CD4-positive, alpha-beta memory T cell (primary cell): ENCODE data around the gene ZNF691. TPM values are rescaled to one million over a fixed set of nuclear protein-coding genes. Genes with fewer than 3 reads are reported as not detected.

Experiments used
- CTCF ChIA-PET: fragments of 350-600 bp; sonication (Branson Sonifier 250); formaldehyde crosslinking; loops from one replicate; lab custom pipeline; 2021; ENCODE audit warnings: inconsistent platforms; ENCODE audit not compliant: partially characterized antibody; lab: Charles Lee
- POLR2A ChIA-PET: fragments of 350-600 bp; sonication (Branson Sonifier 250); formaldehyde crosslinking; loops from one replicate; lab custom pipeline; 2021; ENCODE audit not compliant: partially characterized antibody; lab: Charles Lee
- DNase-seq, 5 donors: peaks; one replicate each; pipeline versions ENCODE4 v3.0.0 to v3.0.0-alpha.2; 2020 to 2022; ENCODE audit warnings: mixed read lengths in 1 of 5
- H3K27ac ChIP-seq: one replicate; pipeline ENCODE4 v1.7.0; 2013; ENCODE audit warnings: low read depth, low read length
- H3K27me3 ChIP-seq: 2 replicates; pipeline ENCODE4 v1.7.0; 2013; ENCODE audit warnings: mild to moderate bottlenecking, low read length, moderate library complexity; ENCODE audit not compliant: insufficient read depth
- H3K36me3 ChIP-seq: 2 replicates; pipeline ENCODE4 v1.7.0; 2013; ENCODE audit warnings: mild to moderate bottlenecking, low read length, moderate library complexity; ENCODE audit not compliant: insufficient read depth
- H3K4me1 ChIP-seq: 2 replicates; pipeline ENCODE4 v1.7.0; 2013; ENCODE audit warnings: mild to moderate bottlenecking, low read length, moderate library complexity; ENCODE audit not compliant: insufficient read depth
- H3K4me3 ChIP-seq, 2 donors: one replicate each; pipeline ENCODE4 v1.7.0; 2013; ENCODE audit warnings: low read length in 2 of 2, mild to moderate bottlenecking in 1 of 2
- H3K9me3 ChIP-seq, 2 donors: one replicate each; pipeline ENCODE4 v1.7.0; 2013; ENCODE audit warnings: low read length in 2 of 2, control low read depth in 1 of 2; ENCODE audit not compliant: control insufficient read depth in 1 of 2
- H3K27ac Mint-ChIP-seq, 7 donors: one replicate each; pipeline ENCODE4 v1.8.0; 2020 to 2021; ENCODE audit warnings: mixed read lengths in 7 of 7, mild to moderate bottlenecking in 6 of 7, inconsistent platforms in 3 of 7, moderate library complexity in 3 of 7
- H3K27me3 Mint-ChIP-seq, 2 donors: one replicate each; pipeline ENCODE4 v1.8.0; 2020 to 2021; ENCODE audit warnings: mixed read lengths in 2 of 2
- H3K36me3 Mint-ChIP-seq, 2 donors: one replicate each; pipeline ENCODE4 v1.8.0; 2020 to 2021; ENCODE audit warnings: mixed read lengths in 2 of 2, inconsistent platforms in 1 of 2, mild to moderate bottlenecking in 1 of 2
- H3K4me1 Mint-ChIP-seq, 4 donors: one replicate each; pipeline ENCODE4 v1.8.0; 2020 to 2021; ENCODE audit warnings: mixed read lengths in 4 of 4, mild to moderate bottlenecking in 1 of 4
- H3K4me3 Mint-ChIP-seq, 8 donors: one replicate each; pipeline ENCODE4 v1.8.0; 2020 to 2021; ENCODE audit warnings: mixed read lengths in 8 of 8, mild to moderate bottlenecking in 7 of 8, moderate library complexity in 6 of 8, inconsistent platforms in 3 of 8
- H3K9me3 Mint-ChIP-seq, 8 donors: one replicate each; pipeline ENCODE4 v1.8.0; 2020 to 2021; ENCODE audit warnings: mixed read lengths in 8 of 8, mild to moderate bottlenecking in 5 of 8, inconsistent platforms in 3 of 8, moderate library complexity in 1 of 8
- intact Hi-C: fragments of 100-400 bp; cut with micrococcal nuclease; formaldehyde crosslinking; loops from one replicate; pipeline ENCODE4 v1.15.1; 2023
- polyA plus RNA-seq, 2 donors: library from polyadenylated mRNA; unstranded; fragments of 300-500 nt; fragmentation: Illumina TruSeq; gene quantifications; one replicate each; pipeline ENCODE4 v1.2.3, GENCODE V29; 2021
- total RNA-seq, 2 experiments: library from RNA; stranded (reverse); gene quantifications; one replicate each; pipeline ENCODE4 v1.2.3, GENCODE V29; 2021

Gene ZNF691
- total and polyA plus RNA-seq, 4 experiments from 2014 or later: 8.6 to 18.8 (median 13.6) TPM

DNA sequence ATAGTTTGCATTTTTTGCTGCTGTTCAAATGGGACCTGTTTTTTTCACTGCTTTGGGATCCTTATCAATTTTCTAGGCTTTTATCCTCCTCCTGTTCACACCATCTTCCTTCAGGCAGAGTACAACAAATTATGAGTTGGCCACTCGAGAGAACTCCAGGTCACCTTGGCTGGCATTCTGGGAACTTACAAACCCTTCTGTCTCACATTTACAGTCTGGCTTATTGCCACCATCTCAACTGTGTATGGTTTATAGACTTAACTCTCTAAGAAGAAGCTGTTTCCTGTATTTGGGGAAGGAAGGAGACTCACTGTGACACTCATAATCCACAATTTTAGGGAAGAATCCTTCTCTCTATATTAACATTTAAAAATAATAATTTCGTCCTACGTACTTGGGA is 5.4 kb upstream of the ZNF691 start:
- H3K4me1 ChIP-seq: peaks cover 4% of the 10 kb centered on the region
- H3K27ac ChIP-seq: no peak overlapping the region
- H3K27me3 Mint-ChIP-seq: no peaks in the 10 kb centered on the region
- H3K27me3 ChIP-seq: no peaks in the 10 kb centered on the region
- peaks cover 2 to 20% of the 10 kb centered on the region in 2 donors for H3K36me3 Mint-ChIP-seq
- no peaks in the 10 kb centered on the region for H3K9me3 Mint-ChIP-seq
- no peaks in the 10 kb centered on the region for H3K36me3 ChIP-seq
- CTCF ChIA-PET: no interaction called here
- H3K4me3 ChIP-seq: no peak overlapping the region
- POLR2A ChIA-PET: no interaction called here
- no peak for DNase-seq
- H3K4me1 Mint-ChIP-seq: peaks cover 1 to 4% (median 3%) of the 10 kb centered on the region in 4 donors
- H3K4me3 Mint-ChIP-seq: no peak overlapping the region
- intact Hi-C loops: no loop called here
- no peak overlapping the region for H3K27ac Mint-ChIP-seq
- H3K9me3 ChIP-seq: no peaks in the 10 kb centered on the region

DNA sequence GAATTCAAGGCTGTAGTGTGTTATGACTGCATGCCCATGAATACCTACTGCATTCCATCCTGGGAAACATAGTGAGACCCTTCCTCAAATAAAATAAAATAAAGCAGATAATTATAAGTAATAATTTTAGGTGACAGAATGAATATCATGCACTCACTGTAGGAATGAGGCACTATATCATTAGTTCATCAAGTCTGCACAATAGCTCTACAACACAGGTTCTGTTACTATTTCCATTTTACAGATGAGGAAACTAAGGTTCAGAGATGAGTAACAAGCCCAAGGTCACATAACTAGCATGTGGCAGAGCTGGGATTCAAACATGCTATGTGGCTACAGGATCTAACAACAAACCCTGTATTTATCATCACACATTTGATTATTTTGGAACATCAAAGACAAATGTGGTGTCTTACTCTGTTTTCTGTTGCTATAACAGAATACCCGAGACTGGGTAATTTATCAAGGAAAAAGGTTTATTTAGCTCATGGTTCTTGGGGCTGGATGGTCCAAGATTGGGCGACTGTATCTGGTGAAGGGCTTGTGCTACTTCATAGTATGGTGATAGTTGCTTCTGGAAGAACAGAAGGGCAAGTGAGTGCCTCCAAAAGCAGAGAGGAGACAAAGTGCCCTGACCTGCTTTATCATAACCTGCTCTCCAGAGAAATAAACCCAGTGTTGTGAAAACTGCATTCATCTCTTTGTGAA is 4.8 kb upstream of the ZNF691 start:
- Mint-ChIP-seq H3K4me1 (peaks cover 3 to 9% (median 6%) of the 10 kb centered on the region in 4 donors), H3K9me3 (no peaks in the 10 kb centered on the region), H3K27ac (no peak overlapping the region), H3K4me3 (no peak overlapping the region), H3K27me3 (no peaks in the 10 kb centered on the region), H3K36me3 (peaks cover 7 to 16% of the 10 kb centered on the region in 2 donors)
- peaks cover 4% of the 10 kb centered on the region for H3K4me1 ChIP-seq
- no peak overlapping the region for H3K4me3 ChIP-seq
- H3K9me3 ChIP-seq: no peaks in the 10 kb centered on the region
- DNase-seq: no peak
- H3K27me3 ChIP-seq: no peaks in the 10 kb centered on the region
- ChIA-PET CTCF (no interaction called here), POLR2A (no interaction called here)
- no peak overlapping the region for H3K27ac ChIP-seq
- intact Hi-C loops: no loop called here
- no peaks in the 10 kb centered on the region for H3K36me3 ChIP-seq

DNA sequence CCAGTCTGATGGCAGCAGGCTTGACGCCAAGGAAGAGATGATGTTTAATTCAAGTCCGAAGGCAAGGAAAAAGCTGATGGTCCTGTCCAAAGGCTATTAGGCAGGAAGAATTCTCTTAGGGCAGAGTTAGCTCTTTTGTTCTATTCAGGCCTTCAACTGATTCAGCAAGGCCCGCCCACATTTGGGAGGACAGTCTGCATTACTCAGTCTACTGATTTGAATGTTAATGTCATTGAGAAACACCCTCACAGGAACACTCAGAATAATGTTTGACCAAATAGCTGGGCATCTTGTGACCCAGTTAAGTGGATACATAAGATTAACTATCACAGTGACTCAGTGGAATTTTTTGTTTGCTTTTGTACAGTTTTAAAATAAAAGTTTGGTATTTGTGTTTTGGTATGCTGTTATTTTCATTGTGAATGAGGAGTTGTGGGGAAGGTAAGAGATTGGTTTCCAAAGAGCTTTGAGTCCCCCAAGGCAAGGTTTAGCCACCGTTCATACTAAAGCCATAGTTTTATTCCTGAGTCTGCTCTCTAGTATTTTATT is 1.7 kb upstream of the ZNF691 start:
- H3K27me3 ChIP-seq: no peaks in the 10 kb centered on the region
- H3K36me3 ChIP-seq: peaks cover under 1% of the 10 kb centered on the region
- no peaks in the 10 kb centered on the region for H3K9me3 Mint-ChIP-seq
- no peaks in the 10 kb centered on the region for H3K9me3 ChIP-seq
- ChIA-PET POLR2A (interaction anchor here (0.8 to 6.4 kb wide), 2 partner anchors 78 to 83 kb away, joined by 4 to 58 read pairs; partner anchors contain the start of genes C1orf50 and P3H1), CTCF (interaction anchor here (1.3 kb wide), 1 partner anchor 9 kb away, joined by 3 read pairs; no protein-coding TSS in a partner anchor)
- peaks cover 18% of the 10 kb centered on the region in 2 donors for H3K36me3 Mint-ChIP-seq
- no peak overlapping the region for H3K4me3 Mint-ChIP-seq
- H3K27ac Mint-ChIP-seq: no peak overlapping the region
- H3K4me1 ChIP-seq: peaks cover 23% of the 10 kb centered on the region
- H3K27me3 Mint-ChIP-seq: no peaks in the 10 kb centered on the region
- no peak for DNase-seq
- peaks cover 23 to 34% (median 32%) of the 10 kb centered on the region in 4 donors for H3K4me1 Mint-ChIP-seq
- no peak overlapping the region for H3K4me3 ChIP-seq
- no peak overlapping the region for H3K27ac ChIP-seq
- intact Hi-C loops: loop anchor here (5.0 kb wide), 2 partner anchors 78 to 1482 kb away; partner anchors contain the start of gene FOXO6

DNA sequence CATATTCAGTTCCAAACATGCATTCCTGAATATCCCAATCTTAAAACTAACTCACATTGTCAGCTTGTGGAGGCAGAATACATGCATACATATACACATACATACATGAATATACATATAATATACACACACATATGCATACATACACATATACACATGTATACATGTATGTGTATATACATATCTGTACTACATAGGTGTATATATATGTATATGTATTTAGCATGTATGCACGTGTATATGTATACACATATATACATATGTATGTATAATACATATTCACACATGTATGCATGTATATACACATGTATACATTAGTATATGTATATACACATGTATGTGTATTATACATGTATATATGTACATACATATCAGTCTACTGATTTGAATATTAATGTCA is 1.2 kb upstream of the ZNF691 start:
- intact Hi-C loops: loop anchor here (5.0 kb wide), 2 partner anchors 77 to 1483 kb away; partner anchors contain the start of gene FOXO6
- ChIA-PET CTCF (interaction anchor here (1.1 to 1.5 kb wide), 3 partner anchors 12 to 228 kb away, joined by 4 to 6 read pairs (median 4); no protein-coding TSS in a partner anchor), POLR2A (interaction anchor here (0.8 to 6.4 kb wide), 4 partner anchors 10 to 87 kb away, joined by 4 to 58 read pairs (median 5); partner anchors contain the start of genes C1orf50 and P3H1)
- Mint-ChIP-seq H3K9me3 (peaks cover 0 to 2% (median 0%) of the 10 kb centered on the region in 8 donors), H3K36me3 (peaks cover 21 to 22% of the 10 kb centered on the region in 2 donors), H3K27me3 (no peaks in the 10 kb centered on the region), H3K27ac (no peak overlapping the region), H3K4me1 (peaks cover 27 to 38% (median 35%) of the 10 kb centered on the region in 4 donors), H3K4me3 (no peak overlapping the region)
- no peak for DNase-seq
- Histone ChIP-seq H3K27ac (no peak overlapping the region), H3K9me3 (no peaks in the 10 kb centered on the region), H3K4me1 (peaks cover 23% of the 10 kb centered on the region), H3K4me3 (no peak overlapping the region), H3K36me3 (peaks cover 6% of the 10 kb centered on the region), H3K27me3 (no peaks in the 10 kb centered on the region)

DNA sequence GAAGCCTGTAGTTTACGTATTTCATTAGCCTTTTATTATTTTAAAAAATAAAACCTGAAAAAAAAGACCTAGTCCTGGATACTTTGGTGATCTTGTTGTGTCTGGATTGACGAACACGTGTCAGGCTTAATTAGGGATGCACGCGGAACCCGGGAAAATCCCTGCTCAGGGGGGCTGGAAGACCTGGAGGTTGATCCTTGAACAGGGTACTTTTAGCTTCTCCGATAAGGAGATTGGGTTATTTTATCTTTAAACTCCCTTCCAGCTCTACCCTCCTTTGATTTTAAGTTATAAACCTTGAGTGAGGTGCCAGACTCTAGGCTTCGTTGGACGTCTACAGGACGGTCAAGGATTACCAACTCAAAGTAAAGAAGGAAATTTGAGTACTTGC is 552 bp upstream of the ZNF691 start:
- H3K9me3 ChIP-seq: no peaks in the 10 kb centered on the region
- peak overlapping the region; percentile 72 for H3K27ac ChIP-seq
- peaks cover 6% of the 10 kb centered on the region for H3K36me3 ChIP-seq
- peaks cover 27 to 38% (median 35%) of the 10 kb centered on the region in 4 donors for H3K4me1 Mint-ChIP-seq
- peak overlapping the region; percentile 91 to 98 (median 96) for H3K4me3 Mint-ChIP-seq
- ChIA-PET CTCF (interaction anchor here (0.8 to 3.4 kb wide), 18 partner anchors 10 to 307 kb away, joined by 3 to 27 read pairs (median 3); partner anchors contain the start of genes C1orf50, ERMAP and P3H1), POLR2A (interaction anchor here (0.5 to 6.4 kb wide), 17 partner anchors 10 to 609 kb away, joined by 3 to 58 read pairs (median 4); partner anchors contain the start of genes C1orf50, CCDC30, ERMAP and HYI)
- intact Hi-C loops: loop anchor here (1.0 to 5.0 kb wide), 6 partner anchors 30 to 1484 kb away; partner anchors contain the start of genes C1orf50, CFAP57, EBNA1BP2 and FOXO6
- peak overlapping the region; percentile 59 to 95 (median 86) for H3K27ac Mint-ChIP-seq
- H3K4me3 ChIP-seq: peak overlapping the region; percentile 74 to 84
- DNase-seq: no peak
- H3K9me3 Mint-ChIP-seq: peaks cover 0 to 2% (median 0%) of the 10 kb centered on the region in 8 donors
- H3K27me3 Mint-ChIP-seq: no peaks in the 10 kb centered on the region
- H3K27me3 ChIP-seq: no peaks in the 10 kb centered on the region
- H3K4me1 ChIP-seq: peaks cover 23% of the 10 kb centered on the region
- H3K36me3 Mint-ChIP-seq: peaks cover 25 to 29% of the 10 kb centered on the region in 2 donors

DNA sequence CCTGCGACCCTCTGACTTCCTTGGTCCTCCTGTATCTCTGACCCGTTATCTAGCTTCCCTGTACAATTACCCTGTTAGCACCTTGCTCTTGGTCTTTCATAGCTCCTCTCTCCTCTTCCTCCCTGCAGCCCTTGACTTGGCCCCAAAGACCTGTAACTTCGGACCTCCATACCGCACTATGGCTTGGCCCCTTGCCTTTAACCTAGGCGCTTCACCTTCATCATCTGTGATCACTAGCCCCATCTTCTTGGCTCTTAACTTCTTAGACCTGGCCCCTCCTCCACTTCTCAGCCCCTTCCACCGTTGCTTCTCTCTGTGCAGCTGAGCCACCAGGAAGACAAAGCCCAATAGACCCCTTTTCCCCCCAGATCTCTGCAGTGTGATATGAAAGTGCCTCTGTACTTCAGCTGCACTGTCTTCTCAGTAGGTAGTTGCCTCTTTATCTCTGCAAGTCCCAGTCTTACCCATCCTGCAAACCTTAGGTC is 740 bp downstream of the ZNF691 start:
- peaks cover 0 to 2% (median 0%) of the 10 kb centered on the region in 8 donors for H3K9me3 Mint-ChIP-seq
- Histone ChIP-seq H3K4me3 (peak overlapping the region; percentile 54 to 74), H3K27ac (peak overlapping the region; percentile 72), H3K9me3 (no peaks in the 10 kb centered on the region), H3K27me3 (no peaks in the 10 kb centered on the region), H3K36me3 (peaks cover 6% of the 10 kb centered on the region), H3K4me1 (peaks cover 23% of the 10 kb centered on the region)
- intact Hi-C loops: loop anchor here (2.0 to 5.0 kb wide), 3 partner anchors 75 to 1485 kb away; partner anchors contain the start of genes FOXO6 and YBX1
- H3K36me3 Mint-ChIP-seq: peaks cover 32 to 34% of the 10 kb centered on the region in 2 donors
- POLR2A ChIA-PET: interaction anchor here (1.0 to 6.4 kb wide), 10 partner anchors 15 to 607 kb away, joined by 3 to 58 read pairs (median 6); partner anchors contain the start of genes C1orf50, ERMAP, HYI and P3H1
- H3K27ac Mint-ChIP-seq: peak overlapping the region; percentile 59 to 95 (median 86)
- peak overlapping the region; percentile 91 to 98 (median 96) for H3K4me3 Mint-ChIP-seq
- CTCF ChIA-PET: interaction anchor here (0.7 to 3.4 kb wide), 9 partner anchors 9 to 228 kb away, joined by 3 to 27 read pairs (median 6); partner anchors contain the start of genes C1orf50 and P3H1
- peaks cover 27 to 38% (median 35%) of the 10 kb centered on the region in 4 donors for H3K4me1 Mint-ChIP-seq
- H3K27me3 Mint-ChIP-seq: no peaks in the 10 kb centered on the region
- DNase-seq: no peak
